Transverse colon (tissue), 3 donors: ENCODE data around the gene FKBP5.

Source experiments
- EP300 ChIP-seq: sonication (generic); formaldehyde crosslinking; IDR thresholded peaks from one replicate; pipeline ENCODE4 v1.6.1; 2017; ENCODE audit warnings: antibody characterized with exemption, low read depth
- POLR2A ChIP-seq: fragments of 450-650 bp; IDR thresholded peaks from one replicate; pipeline ENCODE4 v1.6.1; 2016; ENCODE audit warnings: antibody characterized with exemption, mild to moderate bottlenecking, moderate library complexity
- TF ChIP-seq, protein P1 (sequence below), 5 experiments: fragments of 200-600 bp in 3 of 5; fragments of 450-650 bp in 2 of 5; sonication (generic) in 3 of 5; IDR thresholded peaks; 1 replicate in 2 of 5; 2 replicates in 3 of 5; pipeline ENCODE4 v1.5.1; 2016 to 2017; ENCODE audit warnings: antibody characterized with exemption in 5 of 5, inconsistent platforms in 3 of 5, mild to moderate bottlenecking in 2 of 5, moderate library complexity in 1 of 5

DNA sequence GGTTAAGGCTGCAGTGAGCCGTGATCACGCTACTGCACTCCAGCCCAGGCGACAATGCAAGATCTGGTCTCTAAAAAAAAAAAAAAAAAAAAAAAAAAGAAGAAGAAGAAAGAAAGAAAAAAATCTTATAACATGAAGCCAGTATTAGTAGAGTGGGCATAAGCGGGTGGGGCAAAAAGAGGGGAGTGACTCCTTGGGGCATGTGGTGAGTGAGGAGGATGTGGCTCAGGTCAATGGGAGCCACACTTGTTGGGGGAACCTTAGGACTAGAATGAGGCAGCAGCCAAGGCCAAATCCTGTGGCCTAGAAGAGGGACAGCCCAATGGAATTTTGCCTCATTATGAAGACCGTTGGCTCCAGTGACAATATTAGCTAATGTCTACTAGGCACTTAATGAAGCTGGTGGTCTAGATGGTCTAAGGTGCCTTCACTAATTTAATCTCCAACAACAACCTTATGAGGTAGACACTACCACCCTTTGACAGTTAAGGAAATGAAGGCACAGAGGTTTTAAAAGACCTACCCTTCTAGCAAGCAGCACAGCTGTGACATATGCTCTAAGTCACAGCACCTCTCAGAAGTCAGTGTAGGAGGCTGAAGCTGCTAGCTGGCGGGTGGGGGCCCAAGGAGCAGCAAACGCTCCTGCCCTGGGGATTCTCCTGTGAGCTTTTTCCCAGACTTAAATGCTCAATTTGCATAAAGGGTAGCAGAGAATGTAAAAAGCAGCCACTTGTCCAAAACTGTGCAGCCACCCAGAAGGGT lies 24.5 kb upstream of the FKBP5 start:
- TF ChIP-seq POLR2A (no peak), EP300 (no peak)
- TF ChIP-seq, protein P1, sequence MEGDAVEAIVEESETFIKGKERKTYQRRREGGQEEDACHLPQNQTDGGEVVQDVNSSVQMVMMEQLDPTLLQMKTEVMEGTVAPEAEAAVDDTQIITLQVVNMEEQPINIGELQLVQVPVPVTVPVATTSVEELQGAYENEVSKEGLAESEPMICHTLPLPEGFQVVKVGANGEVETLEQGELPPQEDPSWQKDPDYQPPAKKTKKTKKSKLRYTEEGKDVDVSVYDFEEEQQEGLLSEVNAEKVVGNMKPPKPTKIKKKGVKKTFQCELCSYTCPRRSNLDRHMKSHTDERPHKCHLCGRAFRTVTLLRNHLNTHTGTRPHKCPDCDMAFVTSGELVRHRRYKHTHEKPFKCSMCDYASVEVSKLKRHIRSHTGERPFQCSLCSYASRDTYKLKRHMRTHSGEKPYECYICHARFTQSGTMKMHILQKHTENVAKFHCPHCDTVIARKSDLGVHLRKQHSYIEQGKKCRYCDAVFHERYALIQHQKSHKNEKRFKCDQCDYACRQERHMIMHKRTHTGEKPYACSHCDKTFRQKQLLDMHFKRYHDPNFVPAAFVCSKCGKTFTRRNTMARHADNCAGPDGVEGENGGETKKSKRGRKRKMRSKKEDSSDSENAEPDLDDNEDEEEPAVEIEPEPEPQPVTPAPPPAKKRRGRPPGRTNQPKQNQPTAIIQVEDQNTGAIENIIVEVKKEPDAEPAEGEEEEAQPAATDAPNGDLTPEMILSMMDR (IDR thresholded peaks at IDR 0.05), result no peak
